Nephron (organoid): ENCODE measurements around the gene DERA.
A peak's percentile ranks its signal among the peaks of the same experiment; 100 is the strongest.
"Not testable (repeated sequence)": the region's sequence is repeated elsewhere in the genome, so short reads cannot be mapped to it uniquely, and the experiment has no call there.

Source experiments
- H3K27ac Mint-ChIP-seq, 3 experiments: 2 replicates each; pipeline ENCODE4 v1.8.0; 2020; ENCODE audit warnings: mixed read lengths in 3 of 3, mild to moderate bottlenecking in 2 of 3, moderate library complexity in 1 of 3
- H3K27me3 Mint-ChIP-seq: 2 replicates; pipeline ENCODE4 v1.8.0; 2021; ENCODE audit warnings: low read depth, mild to moderate bottlenecking, moderate library complexity, mixed read lengths
- H3K36me3 Mint-ChIP-seq: 2 replicates; pipeline ENCODE4 v1.8.0; 2020; ENCODE audit warnings: low read depth, mixed read lengths
- H3K4me1 Mint-ChIP-seq: 2 replicates; pipeline ENCODE4 v1.8.0; 2020; ENCODE audit warnings: mixed read lengths
- H3K4me3 Mint-ChIP-seq, 3 experiments: 2 replicates each; pipeline ENCODE4 v1.8.0; 2020; ENCODE audit warnings: mild to moderate bottlenecking in 3 of 3, mixed read lengths in 3 of 3, moderate library complexity in 2 of 3
- H3K9me3 Mint-ChIP-seq: 2 replicates; pipeline ENCODE4 v1.8.0; 2020; ENCODE audit warnings: mixed read lengths
- TF ChIP-seq, protein P1 (sequence below), 3 experiments: fragments of 200-600 bp; sonication (generic); IDR thresholded peaks; one replicate each; pipeline ENCODE4 v1.5.0; 2021; ENCODE audit warnings: antibody characterized with exemption in 3 of 3; ENCODE audit not compliant: unreplicated experiment in 3 of 3

The DERA gene

DNA sequence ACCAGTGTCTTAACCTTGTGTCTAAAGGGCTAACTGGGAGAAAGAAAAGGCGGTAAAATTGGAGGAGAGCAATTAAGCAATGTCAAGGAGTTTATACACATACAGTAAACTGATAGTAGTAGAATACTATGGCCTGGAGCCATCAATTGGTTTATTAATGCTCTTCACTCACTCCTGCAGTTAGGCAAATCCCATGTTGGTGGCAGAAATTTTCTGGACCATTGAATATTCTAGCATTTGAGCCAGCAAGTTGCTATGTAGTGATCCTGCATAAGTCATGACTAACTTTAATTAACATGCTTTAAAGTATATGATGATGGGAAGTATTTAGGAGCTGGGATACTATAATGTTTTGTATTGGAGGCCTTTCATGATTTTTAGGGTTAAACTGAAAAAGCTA lies 14.3 kb upstream of the DERA start:
- Mint-ChIP-seq H3K36me3 (peaks cover 41% of the 10 kb centered on the region), H3K4me3 (no peak overlapping the region), H3K9me3 (no peaks in the 10 kb centered on the region), H3K27ac (no peak overlapping the region), H3K27me3 (no peaks in the 10 kb centered on the region), H3K4me1 (no peaks in the 10 kb centered on the region)
- TF ChIP-seq, protein P1, sequence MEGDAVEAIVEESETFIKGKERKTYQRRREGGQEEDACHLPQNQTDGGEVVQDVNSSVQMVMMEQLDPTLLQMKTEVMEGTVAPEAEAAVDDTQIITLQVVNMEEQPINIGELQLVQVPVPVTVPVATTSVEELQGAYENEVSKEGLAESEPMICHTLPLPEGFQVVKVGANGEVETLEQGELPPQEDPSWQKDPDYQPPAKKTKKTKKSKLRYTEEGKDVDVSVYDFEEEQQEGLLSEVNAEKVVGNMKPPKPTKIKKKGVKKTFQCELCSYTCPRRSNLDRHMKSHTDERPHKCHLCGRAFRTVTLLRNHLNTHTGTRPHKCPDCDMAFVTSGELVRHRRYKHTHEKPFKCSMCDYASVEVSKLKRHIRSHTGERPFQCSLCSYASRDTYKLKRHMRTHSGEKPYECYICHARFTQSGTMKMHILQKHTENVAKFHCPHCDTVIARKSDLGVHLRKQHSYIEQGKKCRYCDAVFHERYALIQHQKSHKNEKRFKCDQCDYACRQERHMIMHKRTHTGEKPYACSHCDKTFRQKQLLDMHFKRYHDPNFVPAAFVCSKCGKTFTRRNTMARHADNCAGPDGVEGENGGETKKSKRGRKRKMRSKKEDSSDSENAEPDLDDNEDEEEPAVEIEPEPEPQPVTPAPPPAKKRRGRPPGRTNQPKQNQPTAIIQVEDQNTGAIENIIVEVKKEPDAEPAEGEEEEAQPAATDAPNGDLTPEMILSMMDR (IDR thresholded peaks at IDR 0.05; ENCODE audit: unreplicated experiment in 3 of 3), result no peak

DNA sequence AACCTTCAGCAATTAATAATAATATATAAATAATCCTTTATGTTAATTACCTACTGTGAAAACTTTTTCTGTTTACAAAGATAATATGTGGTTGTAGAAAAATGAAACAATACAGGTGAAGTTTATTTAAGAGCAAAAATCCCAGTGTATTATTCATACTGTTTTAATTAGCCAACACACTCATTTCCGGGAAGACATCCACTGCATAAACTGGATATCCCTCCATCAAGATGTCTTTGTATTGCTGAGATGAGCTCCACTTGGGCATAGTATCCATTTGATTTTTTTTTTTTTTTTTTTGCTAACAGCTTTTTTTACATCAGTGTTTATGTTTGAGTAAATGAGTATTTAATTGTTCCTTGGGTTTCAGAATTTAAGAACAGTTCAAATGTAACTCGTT lies 13.7 kb upstream of the DERA start:
- H3K9me3 Mint-ChIP-seq, result no peaks in the 10 kb centered on the region
- no peaks in the 10 kb centered on the region for H3K27me3 Mint-ChIP-seq
- H3K27ac Mint-ChIP-seq, result no peak overlapping the region
- peaks cover 47% of the 10 kb centered on the region for H3K36me3 Mint-ChIP-seq
- H3K4me3 Mint-ChIP-seq, result no peak overlapping the region
- no peaks in the 10 kb centered on the region for H3K4me1 Mint-ChIP-seq
- TF ChIP-seq, protein P1 (IDR thresholded peaks at IDR 0.05; ENCODE audit: unreplicated experiment in 3 of 3), result no peak

DNA sequence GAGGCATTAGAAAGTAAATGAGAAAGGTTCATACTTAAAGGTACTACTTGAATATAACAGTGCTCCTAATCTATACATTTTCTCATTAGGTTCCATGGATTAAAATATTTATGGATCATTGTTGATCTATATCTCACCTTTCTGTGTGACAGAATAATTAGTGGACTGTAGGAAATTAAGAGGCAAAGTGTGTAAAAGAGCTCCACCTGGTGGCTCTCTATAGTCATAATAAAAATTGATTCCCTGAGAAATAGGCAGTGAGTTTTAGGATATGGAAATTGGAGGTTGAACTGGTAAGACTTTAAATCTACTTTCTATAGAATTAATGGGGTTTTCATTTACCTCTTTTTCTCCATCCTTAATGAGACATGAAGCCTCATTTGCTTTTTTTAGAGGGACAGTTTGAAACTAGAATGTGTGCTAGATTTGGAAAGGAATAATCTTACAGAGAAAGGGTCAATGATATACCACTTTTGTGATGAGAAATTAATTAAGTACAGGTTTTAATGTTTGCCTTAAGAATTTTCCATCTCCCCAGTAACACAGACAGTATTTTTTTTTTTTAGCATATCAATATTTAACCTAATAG lies 11.8 kb upstream of the DERA start:
- Mint-ChIP-seq H3K27ac (peak overlapping the region in 1 of 3 experiments; percentile 2), H3K4me3 (no peak overlapping the region), H3K36me3 (peaks cover 65% of the 10 kb centered on the region), H3K4me1 (no peaks in the 10 kb centered on the region), H3K27me3 (no peaks in the 10 kb centered on the region), H3K9me3 (no peaks in the 10 kb centered on the region)
- TF ChIP-seq, protein P1 (IDR thresholded peaks at IDR 0.05; ENCODE audit: unreplicated experiment in 3 of 3), result peak; percentile 67 to 78 (median 73)

DNA sequence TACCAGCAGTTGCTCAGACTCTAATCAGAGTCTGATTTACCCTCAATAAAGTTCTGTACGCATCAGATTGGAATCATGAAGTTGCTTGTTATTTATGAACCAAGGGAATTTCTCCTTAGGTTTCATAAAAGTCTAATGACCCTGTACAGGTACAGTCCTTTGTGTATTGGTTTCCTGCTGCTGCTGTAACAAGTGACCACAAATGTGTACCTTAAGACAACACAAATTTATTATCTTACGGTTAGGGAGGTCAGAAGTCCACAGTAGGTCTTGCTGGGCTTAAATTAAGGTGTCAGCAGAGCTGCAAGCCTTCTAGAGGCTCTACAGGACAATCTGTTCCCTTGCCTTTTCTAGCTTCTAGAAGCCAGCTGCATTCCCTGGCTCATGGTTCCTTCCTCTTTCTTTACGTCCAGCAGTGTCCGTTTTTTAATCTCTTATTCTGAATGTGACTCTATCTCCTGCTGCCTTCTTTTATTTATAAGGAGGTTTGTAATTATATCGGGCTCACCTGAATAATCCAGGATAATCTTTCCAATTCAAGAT lies 6.7 kb upstream of the DERA start:
- Mint-ChIP-seq H3K27ac (no peak overlapping the region), H3K9me3 (no peaks in the 10 kb centered on the region)
- TF ChIP-seq, protein P1 (IDR thresholded peaks at IDR 0.05; ENCODE audit: unreplicated experiment in 3 of 3), result no peak

DNA sequence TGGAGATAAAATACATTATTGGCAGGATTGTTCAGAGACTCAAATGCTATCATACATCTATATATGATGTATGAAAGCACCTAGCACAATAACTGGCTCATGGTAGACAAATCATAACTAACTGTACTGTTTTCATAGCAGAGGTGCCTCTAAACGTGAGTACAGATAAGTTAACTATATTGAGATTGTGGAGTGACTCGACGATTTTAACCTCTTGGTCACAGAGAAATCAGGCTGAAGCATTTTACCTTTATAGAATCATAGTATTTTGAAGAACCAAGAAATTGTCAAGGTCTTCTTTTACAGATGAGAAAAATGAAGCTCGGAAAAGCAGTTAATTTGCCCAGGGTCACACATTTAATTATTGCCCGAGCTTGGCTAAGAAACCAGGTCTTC lies 666 bp upstream of the DERA start:
- TF ChIP-seq, protein P1 (IDR thresholded peaks at IDR 0.05; ENCODE audit: unreplicated experiment in 3 of 3), result no peak
- peaks cover 13% of the 10 kb centered on the region for H3K4me1 Mint-ChIP-seq
- H3K9me3 Mint-ChIP-seq, result no peaks in the 10 kb centered on the region
- H3K27ac Mint-ChIP-seq, result peak overlapping the region; percentile 87 to 94 (median 89)
- no peaks in the 10 kb centered on the region for H3K27me3 Mint-ChIP-seq
- peak overlapping the region; percentile 87 to 95 (median 91) for H3K4me3 Mint-ChIP-seq
- no peaks in the 10 kb centered on the region for H3K36me3 Mint-ChIP-seq

More for the DNA sequence above, 6.7 kb upstream of the DERA start:
- H3K27me3 Mint-ChIP-seq, result no peaks in the 10 kb centered on the region
- no peaks in the 10 kb centered on the region for H3K4me1 Mint-ChIP-seq
- H3K4me3 Mint-ChIP-seq, result no peak overlapping the region
- H3K36me3 Mint-ChIP-seq, result peaks cover 46% of the 10 kb centered on the region

DNA sequence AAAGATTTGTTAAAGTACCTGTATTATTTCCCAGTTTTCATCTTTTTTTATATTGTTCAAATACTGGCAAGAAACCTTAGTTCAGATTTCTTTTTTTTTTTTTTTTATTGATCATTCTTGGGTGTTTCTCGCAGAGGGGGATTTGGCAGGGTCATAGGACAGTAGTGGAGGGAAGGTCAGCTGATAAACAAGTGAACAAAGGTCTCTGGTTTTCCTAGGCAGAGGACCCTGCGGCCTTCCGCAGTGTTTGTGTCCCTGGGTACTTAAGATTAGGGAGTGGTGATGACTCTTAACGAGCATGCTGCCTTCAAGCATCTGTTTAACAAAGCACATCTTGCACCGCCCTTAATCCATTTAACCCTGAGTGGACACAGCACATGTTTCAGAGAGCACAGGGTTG lies 799 bp downstream of the DERA start:
- peak overlapping the region; percentile 89 to 95 (median 93) for H3K27ac Mint-ChIP-seq
- not testable (repeated sequence) for H3K36me3 Mint-ChIP-seq, H3K27me3 Mint-ChIP-seq, H3K9me3 Mint-ChIP-seq
- H3K4me1 Mint-ChIP-seq, result peaks cover 13% of the 10 kb centered on the region
- H3K4me3 Mint-ChIP-seq, result peak overlapping the region; percentile 91 to 92 (median 91)

DNA sequence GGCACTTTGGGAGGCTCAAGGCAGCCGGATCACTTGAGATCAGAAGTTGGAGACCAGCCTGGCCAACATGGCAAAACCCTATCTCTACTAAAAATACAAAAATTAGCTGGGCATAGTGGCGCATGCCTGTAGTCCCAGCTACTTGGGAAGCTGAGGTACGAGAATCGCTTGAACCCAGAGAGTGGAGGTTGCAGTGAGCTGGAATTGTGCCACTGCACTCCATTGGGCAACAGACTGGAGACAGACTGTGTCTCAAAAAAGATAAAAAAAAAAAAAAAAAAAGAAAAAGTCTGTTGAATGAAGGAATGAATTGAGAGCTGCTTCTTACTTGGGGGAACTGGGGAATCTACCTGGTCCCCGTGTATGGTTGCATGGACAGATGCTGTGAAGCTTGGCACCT lies 3.0 kb downstream of the DERA start:
- not testable (repeated sequence) for H3K4me3 Mint-ChIP-seq, H3K36me3 Mint-ChIP-seq, H3K27ac Mint-ChIP-seq, H3K27me3 Mint-ChIP-seq, H3K9me3 Mint-ChIP-seq
- peaks cover 26% of the 10 kb centered on the region for H3K4me1 Mint-ChIP-seq
